Activated T-cell treated with anti-CD3 and anti-CD28 coated beads, Interleukin-2, amount 50 U/mL, for 24 hours (primary cell): ENCODE results near the gene BICD2.

ENCODE experiments used
- DNase-seq: peaks from one replicate; pipeline ENCODE4 v3.0.0-alpha.2; 2020
- H3K27ac Mint-ChIP-seq: 2 replicates; pipeline ENCODE4 v1.8.0; 2020; ENCODE audit warnings: mild to moderate bottlenecking, mixed read lengths
- H3K27me3 Mint-ChIP-seq: 2 replicates; pipeline ENCODE4 v1.8.0; 2020; ENCODE audit warnings: mixed read lengths
- H3K36me3 Mint-ChIP-seq: 2 replicates; pipeline ENCODE4 v1.8.0; 2020; ENCODE audit warnings: low read depth, mixed read lengths
- H3K4me1 Mint-ChIP-seq: 2 replicates; pipeline ENCODE4 v1.8.0; 2020; ENCODE audit warnings: low read depth, mixed read lengths
- H3K4me3 Mint-ChIP-seq: 2 replicates; pipeline ENCODE4 v1.8.0; 2020; ENCODE audit warnings: mild to moderate bottlenecking, moderate library complexity, mixed read lengths
- H3K9me3 Mint-ChIP-seq: 2 replicates; pipeline ENCODE4 v1.8.0; 2020; ENCODE audit warnings: mixed read lengths

Gene BICD2

DNA sequence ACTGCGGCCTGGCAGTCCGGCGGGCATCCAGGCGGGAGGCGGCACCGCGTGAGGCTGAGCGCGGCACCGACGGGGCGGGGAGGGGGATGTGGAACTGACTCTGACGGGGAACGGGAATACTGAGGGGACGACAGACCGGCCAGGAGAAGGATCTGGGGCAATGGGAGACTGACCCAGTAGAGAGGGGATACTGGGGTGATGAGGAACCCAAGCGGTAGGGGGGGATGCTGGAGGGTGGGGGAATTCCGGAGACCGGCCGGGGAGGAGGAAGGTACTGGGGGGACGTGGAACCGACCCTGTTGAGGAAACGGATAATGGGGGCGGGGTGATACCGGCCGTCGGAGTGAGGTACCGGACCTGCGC, 95.1 kb downstream of the BICD2 start:
- Mint-ChIP-seq H3K27me3 (no peaks in the 10 kb centered on the region), H3K27ac (peak overlapping the region; percentile 81), H3K4me1 (peaks cover 42% of the 10 kb centered on the region), H3K36me3 (peaks cover 49% of the 10 kb centered on the region), H3K4me3 (peak overlapping the region; percentile 98), H3K9me3 (no peaks in the 10 kb centered on the region)
- peak; percentile 61 for DNase-seq

DNA sequence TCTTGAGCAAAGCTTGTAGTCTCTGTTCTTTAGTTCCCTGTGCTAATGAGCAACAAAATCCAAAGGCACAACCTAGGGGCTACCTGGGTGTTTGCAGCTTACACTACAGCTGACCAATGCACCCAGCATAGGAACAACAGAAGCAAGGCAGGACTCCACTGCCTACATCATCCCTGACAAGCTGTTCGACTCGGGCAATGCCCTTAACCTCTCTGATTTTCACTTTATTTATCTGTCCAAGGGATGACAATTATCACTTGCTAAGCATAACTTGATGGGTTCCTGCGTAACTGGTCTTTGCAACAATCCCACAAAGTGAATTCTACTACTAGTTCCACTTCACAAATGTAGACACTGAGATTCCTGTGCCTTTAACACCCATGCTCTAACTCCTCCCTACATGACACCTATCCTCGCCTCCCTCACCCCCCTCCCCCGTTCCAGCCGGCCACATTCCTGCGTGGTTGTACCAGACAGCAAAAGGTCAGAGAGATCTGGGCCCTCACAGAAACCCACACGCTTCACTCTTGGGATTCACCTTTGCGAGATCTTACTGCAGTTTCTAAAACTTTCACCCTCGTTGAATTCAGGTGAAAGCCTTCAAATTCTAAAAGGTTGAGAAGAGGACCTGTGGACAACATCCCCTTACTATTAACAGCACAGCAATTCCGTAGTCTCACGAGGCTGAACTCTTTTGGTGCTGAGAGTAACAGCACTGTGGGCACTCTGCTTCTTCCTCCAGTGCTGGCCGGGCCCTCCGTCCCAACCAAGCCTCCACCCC, 95.7 kb downstream of the BICD2 start:
- peaks cover 47% of the 10 kb centered on the region for H3K4me1 Mint-ChIP-seq
- H3K36me3 Mint-ChIP-seq: peaks cover 52% of the 10 kb centered on the region
- peak; percentile 67 for DNase-seq

DNA sequence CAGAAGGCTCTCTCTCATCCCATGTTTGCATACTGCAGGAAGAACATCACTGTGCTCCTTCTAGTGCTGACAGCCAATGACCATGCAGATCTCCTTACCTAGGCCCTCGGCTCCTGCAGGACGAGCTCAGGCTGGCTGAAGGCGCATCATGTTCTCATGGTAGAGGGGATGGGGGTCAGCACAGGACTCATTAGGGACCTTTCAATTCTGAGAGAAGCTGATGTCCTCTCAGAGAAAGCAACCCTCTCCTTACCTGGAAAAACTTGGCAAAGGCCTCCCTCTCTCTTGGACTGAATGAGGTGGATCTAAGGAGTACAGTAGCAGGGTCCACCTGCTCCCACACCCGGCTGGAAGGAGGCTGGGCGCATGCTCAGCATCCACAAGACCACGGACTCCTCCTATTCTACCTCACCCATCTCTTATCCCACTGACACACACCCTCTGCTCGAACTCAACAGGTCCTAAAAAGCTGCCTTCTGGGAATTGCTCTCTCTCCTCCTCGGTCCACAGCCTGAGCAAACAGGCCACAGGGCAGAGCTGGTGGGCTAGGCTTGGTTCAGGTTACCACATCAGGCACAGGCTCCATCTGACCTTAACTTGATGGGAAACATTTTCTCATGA, 97.6 kb downstream of the BICD2 start:
- Mint-ChIP-seq H3K4me3 (no peak overlapping the region), H3K9me3 (no peaks in the 10 kb centered on the region), H3K4me1 (peaks cover 59% of the 10 kb centered on the region), H3K36me3 (peaks cover 63% of the 10 kb centered on the region), H3K27me3 (no peaks in the 10 kb centered on the region), H3K27ac (no peak overlapping the region)
- DNase-seq: no peak

More for the DNA sequence above, 95.7 kb downstream of the BICD2 start:
- Mint-ChIP-seq H3K27ac (peak overlapping the region; percentile 81), H3K9me3 (no peaks in the 10 kb centered on the region), H3K4me3 (peak overlapping the region; percentile 98), H3K27me3 (no peaks in the 10 kb centered on the region)

DNA sequence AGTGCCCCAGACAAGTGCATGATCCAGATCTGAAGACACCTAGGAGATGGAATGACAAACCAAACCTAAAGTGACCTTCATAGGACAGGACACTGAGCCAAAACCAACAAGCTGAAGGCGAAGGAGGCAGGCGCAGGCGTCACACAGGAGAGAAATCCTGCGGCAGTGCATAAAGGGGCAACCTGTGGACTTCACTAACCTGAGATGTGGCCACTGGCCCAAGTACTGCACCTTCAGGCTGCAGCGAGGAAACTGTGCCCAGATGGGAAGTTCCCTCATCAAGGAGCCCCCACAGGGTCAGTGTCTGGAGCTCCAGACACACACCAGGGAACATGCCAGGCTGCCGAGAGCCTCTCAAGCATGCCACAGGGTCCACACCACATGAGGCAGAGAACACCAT, 98.4 kb downstream of the BICD2 start:
- no peak overlapping the region for H3K4me3 Mint-ChIP-seq
- H3K4me1 Mint-ChIP-seq: peaks cover 61% of the 10 kb centered on the region
- peaks cover 70% of the 10 kb centered on the region for H3K36me3 Mint-ChIP-seq
- H3K27me3 Mint-ChIP-seq: no peaks in the 10 kb centered on the region
- no peaks in the 10 kb centered on the region for H3K9me3 Mint-ChIP-seq
- DNase-seq: no peak
- H3K27ac Mint-ChIP-seq: peak overlapping the region; percentile 22

DNA sequence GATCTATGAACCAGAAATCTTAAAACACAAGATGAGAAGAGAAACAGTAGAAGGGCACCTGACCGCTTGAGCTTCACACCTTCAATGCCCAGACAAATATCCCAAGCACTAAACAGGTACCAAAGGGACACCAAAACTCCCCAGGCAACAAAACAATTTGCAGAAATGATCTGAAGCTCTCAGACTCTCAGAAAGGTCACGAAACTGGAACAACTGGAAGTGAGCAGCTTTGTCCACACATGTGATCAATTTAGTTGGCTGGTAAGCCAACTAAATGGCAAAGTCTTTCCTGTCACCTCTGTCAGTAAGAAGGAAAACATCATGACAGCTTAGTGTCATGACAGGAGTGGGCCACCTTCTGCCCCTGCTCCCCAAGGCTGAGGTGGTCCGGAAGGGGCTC, 98.8 kb downstream of the BICD2 start:
- H3K9me3 Mint-ChIP-seq: no peaks in the 10 kb centered on the region
- DNase-seq: no peak
- no peak overlapping the region for H3K4me3 Mint-ChIP-seq
- no peaks in the 10 kb centered on the region for H3K27me3 Mint-ChIP-seq
- H3K36me3 Mint-ChIP-seq: peaks cover 68% of the 10 kb centered on the region
- H3K4me1 Mint-ChIP-seq: peaks cover 61% of the 10 kb centered on the region
- H3K27ac Mint-ChIP-seq: peak overlapping the region; percentile 22

DNA sequence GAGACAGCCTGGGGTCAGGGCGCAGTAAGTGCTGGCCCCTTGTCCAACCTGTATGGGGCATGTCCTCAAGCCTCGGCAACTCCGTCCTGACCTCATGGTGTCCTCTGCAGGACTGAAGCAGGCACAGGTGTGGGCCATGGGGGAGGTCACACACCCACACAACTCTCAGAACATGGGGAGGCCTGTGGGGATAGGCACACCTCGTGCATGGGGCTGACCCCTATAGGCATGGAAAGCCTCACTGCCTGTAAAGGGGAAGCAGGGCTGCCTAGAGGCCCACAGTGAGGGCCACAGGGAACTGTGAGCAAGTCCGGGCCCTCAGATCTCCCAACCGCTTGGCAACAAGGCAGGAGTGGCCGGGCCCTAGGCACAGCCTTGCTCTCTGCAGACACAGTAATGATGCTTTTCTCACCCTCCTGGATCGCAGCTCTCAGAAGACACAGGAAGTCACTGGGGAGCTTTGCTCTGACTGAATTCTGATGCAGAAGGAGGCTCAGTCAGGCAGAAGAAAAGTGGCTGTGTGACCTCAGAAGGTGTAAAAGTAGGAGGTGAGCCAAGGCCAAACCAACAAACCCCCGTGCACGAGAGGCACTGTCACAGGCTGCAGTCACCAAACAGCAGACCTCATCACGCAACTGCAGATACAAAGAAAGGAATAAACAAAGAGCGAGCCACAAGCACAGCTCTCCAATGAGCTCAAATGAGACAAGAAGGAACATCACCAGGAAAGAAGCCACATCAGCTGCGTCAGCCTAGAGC, 100.1 kb downstream of the BICD2 start:
- DNase-seq: peak; percentile 34
- H3K4me1 Mint-ChIP-seq: peaks cover 65% of the 10 kb centered on the region
- no peaks in the 10 kb centered on the region for H3K27me3 Mint-ChIP-seq
- peak overlapping the region; percentile 84 for H3K27ac Mint-ChIP-seq
- H3K36me3 Mint-ChIP-seq: peaks cover 67% of the 10 kb centered on the region
- no peaks in the 10 kb centered on the region for H3K9me3 Mint-ChIP-seq
- H3K4me3 Mint-ChIP-seq: peak overlapping the region; percentile 32

DNA sequence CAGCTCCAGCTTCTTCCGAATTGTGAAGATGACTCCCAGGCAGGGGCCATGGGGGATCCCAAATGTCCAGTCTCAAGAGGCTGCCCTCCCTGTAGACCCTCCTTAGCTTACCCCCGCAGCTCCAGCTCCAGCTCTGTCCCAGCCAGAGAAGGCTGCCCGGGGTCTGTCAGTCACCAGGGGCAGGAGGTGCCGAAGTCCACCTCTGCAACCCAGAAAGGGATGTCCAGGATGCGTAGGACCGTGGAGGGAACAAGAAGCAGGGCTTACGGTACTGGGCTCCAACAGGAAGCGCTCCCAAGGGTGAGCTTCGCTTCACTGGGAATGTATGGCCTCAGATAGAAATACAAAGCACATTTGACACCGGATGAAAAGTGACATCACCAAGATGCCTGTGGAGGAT, 100.7 kb downstream of the BICD2 start:
- no peak for DNase-seq
- H3K27me3 Mint-ChIP-seq: no peaks in the 10 kb centered on the region
- H3K36me3 Mint-ChIP-seq: peaks cover 61% of the 10 kb centered on the region
- H3K27ac Mint-ChIP-seq: peak overlapping the region; percentile 53
- no peaks in the 10 kb centered on the region for H3K9me3 Mint-ChIP-seq
- H3K4me3 Mint-ChIP-seq: no peak overlapping the region
- peaks cover 62% of the 10 kb centered on the region for H3K4me1 Mint-ChIP-seq

DNA sequence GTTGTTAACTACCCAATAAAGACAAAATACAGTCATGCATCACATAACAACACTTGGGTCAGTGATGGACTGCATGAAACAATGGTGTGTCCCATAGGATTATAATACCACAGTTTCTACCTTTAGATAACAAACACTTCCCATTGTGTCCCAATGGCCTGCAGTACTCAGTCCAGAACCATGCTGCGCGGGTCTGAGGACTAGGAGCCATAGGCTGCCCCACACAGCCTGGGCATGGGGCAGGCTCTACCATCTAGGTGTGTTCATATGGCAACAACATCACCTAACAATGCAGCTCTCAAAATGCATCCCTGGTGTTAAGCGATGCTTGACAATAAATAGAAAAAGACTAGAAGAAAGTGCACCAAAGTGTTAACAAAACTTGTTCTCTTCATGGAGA, 101.5 kb downstream of the BICD2 start:
- peaks cover 54% of the 10 kb centered on the region for H3K4me1 Mint-ChIP-seq
- no peak overlapping the region for H3K27ac Mint-ChIP-seq
- H3K27me3 Mint-ChIP-seq: no peaks in the 10 kb centered on the region
- peaks cover 64% of the 10 kb centered on the region for H3K36me3 Mint-ChIP-seq
- H3K9me3 Mint-ChIP-seq: no peaks in the 10 kb centered on the region
- no peak for DNase-seq
- no peak overlapping the region for H3K4me3 Mint-ChIP-seq

DNA sequence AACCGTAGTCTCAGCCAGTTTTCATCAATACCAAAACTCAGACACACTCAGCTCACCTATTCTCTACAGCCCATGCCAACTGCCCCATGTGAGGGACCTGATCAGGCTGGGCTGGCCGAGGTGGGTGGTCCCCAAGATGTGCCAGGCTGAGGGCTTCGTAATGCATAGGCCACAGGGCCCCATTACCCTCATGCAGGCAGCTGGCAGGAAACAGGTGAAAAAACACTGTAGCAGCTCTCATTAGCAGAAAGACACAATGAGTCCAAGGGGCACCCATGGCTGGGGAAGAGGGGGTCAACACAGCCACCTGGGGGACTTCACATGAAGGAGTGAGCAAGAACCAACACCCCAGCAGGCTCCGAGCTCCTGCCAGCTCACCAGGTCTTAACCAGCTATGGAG, 102.9 kb downstream of the BICD2 start:
- DNase-seq: no peak
- peaks cover 48% of the 10 kb centered on the region for H3K4me1 Mint-ChIP-seq
- no peaks in the 10 kb centered on the region for H3K27me3 Mint-ChIP-seq
- H3K27ac Mint-ChIP-seq: no peak overlapping the region
- no peaks in the 10 kb centered on the region for H3K9me3 Mint-ChIP-seq
- H3K4me3 Mint-ChIP-seq: no peak overlapping the region
- peaks cover 67% of the 10 kb centered on the region for H3K36me3 Mint-ChIP-seq
